ENCODE measurements around the gene MCM6.

Gene MCM6

GRCh38 chr2:135862718-135863117, 13.5 kb downstream of the MCM6 start:
- DNase-seq (ENCODE audit: low spot score), result no peak

- DNase-seq (ENCODE audit: low spot score), result no peak
Measured at GRCh38 chr2:135853401-135853800, 22.8 kb downstream of the MCM6 start.

DNA sequence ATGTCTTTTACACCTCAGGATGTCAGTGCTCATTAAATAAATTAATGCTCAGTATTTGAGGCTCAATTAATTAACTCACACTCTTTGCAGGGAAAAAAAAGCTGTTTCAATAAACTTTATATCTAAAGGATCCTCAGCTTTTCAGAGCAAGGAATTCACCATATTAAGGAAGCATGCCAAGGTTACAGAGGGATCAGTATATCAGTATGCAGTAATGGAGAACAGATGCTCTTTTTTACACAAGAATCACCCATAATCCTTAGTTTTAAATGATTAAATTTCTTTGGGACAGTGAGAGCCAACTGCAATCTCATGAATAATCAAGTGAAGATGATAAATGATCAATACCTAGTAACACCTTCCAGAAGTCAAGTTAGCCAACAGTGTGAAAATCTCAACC, 24.4 kb downstream of the MCM6 start:
- no peak for DNase-seq (ENCODE audit: low spot score)

DNA sequence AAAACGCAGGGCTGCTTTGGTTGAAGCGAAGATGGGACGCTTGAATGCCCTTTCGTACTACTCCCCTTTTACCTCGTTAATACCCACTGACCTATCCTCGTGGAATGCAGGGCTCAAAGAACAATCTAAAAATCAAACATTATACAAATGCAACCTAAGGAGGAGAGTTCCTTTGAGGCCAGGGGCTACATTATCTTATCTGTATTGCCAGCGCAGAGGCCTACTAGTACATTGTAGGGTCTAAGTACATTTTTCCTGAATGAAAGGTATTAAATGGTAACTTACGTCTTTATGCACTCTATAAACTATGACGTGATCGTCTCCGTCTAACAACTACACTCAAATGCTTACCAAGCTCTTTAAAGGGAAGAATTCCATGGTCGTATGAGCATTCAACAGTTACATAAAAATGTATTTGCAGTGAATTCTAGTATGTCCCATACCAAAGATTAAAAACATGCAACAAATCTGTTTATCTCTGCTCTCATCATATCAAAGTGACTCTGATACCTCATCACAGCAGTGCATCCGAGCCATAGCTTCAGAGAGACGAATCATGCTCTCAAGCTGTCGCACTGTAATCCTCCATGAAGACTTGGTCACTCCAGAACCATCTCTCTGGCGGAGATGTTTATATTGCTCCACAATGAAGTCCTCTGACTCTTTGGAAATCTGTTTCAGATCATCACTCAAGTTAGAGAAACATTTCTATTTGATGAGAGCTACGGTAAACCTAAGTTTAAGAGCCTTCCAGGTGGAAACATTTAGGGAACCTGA, 25.2 kb downstream of the MCM6 start:
- DNase-seq (ENCODE audit: low spot score), result no peak

GRCh38 chr2:135849087-135849486, 27.2 kb downstream of the MCM6 start:
- no peak for DNase-seq (ENCODE audit: low spot score)

- no peak for DNase-seq (ENCODE audit: low spot score)
Measured at GRCh38 chr2:135845997-135846396, 30.2 kb downstream of the MCM6 start.

DNA sequence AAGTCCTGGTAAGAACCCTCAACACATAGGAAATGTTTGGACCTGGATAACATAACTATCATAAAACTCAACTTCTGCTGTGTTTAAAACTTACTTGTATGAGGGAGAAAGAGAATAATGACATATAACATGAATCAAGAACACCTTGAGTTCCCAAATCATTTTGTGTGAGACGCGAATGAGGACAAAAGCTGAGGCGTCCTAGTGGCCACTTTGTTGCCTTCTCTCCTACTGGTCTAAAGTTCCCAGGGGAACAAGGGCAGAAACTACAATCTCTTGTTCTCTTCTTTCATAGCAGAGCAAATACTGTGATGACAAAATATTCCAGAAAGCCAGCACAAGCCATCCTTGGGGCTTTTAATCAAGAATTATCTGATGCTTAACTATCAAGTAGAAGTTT, 31.0 kb downstream of the MCM6 start:
- DNase-seq (ENCODE audit: low spot score), result no peak

GRCh38 chr2:135844301-135844895, 31.8 kb downstream of the MCM6 start:
- no peak for DNase-seq (ENCODE audit: low spot score)

DNA sequence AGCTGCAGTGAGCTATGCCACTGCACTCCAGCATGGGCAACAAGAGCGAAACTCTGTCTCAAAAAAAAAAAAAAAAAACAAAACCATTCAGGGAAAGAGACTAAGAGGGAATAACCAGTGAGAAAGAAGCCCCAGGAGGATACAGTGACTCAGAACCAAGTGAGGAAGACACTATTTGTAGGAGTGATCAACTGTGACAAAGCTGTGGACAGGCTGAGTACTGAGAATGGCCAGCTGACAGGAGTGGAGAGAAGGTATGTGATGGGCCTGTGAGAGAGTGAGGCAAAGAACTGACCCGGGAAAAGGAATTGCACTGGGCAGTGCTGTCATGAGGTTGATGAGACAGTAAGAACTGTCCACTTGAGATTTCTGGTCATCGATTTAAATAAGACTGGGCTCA, 32.6 kb downstream of the MCM6 start:
- no peak for DNase-seq (ENCODE audit: low spot score)

DNA sequence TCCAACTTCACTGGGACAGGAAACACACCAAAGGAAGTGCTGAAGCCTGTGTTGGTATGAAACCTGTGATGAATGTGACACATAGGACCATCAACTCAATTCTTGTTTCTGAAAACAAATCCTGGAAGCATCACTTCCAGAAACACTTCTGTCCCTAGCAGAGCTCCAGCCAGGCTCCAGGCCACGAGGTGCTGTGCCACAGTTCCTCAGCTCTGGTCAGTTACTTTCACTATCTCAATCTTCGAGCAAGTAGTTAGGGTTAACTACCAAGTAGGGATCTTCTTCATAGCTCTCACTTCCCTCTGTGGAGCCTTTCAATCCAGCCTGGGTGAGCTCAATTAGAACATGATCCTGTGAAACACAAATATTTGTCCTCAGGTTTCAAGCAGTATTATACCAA, 35.6 kb downstream of the MCM6 start:
- DNase-seq (ENCODE audit: low spot score), result no peak

DNA sequence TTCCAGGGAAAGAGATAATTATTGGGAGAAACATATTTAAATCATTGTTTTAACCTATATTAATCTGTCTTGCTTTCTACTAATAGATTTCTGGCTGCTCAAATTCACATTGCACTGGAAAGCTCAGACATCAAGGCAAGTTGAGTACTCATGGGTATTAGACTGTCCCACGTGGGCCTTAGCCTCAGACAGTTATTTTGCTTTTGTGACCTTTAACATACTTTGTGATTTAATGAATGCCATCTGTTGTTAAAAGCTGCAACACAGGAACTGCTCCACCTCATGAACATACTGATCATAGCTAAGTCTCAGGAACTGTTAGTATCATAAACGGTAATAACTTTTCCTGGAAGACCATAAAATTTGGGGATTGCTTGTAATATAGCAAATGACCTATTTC, 36.5 kb downstream of the MCM6 start:
- DNase-seq (ENCODE audit: low spot score), result peak; percentile 68

DNA sequence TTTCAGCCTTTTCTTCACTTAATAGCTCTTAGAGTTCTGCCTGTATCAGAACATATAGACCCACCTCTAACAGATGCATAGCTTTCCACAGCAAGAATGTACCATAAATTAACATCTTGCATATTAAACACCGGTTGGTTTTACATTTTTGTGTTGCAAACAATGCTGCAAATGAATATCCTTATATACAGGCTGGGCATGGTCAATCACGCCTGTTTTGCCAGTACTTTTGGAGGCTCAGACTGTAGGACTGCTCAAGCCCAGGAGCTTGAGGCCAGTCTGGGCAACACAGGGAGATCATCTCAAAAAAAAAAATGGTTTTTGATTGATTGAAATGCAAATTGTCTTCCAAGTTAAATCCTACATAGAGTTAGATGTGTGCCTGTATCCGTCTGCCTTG, 37.7 kb downstream of the MCM6 start:
- no peak for DNase-seq (ENCODE audit: low spot score)

GRCh38 chr2:135836596-135837270, 39.5 kb downstream of the MCM6 start, which contains the start of gene LCT:
Gene LCT (minus strand): TSS chr2:135837184. CDS start chr2:135837169, 15 bp downstream.
- DNase-seq (ENCODE audit: low spot score), result no peak

DNA sequence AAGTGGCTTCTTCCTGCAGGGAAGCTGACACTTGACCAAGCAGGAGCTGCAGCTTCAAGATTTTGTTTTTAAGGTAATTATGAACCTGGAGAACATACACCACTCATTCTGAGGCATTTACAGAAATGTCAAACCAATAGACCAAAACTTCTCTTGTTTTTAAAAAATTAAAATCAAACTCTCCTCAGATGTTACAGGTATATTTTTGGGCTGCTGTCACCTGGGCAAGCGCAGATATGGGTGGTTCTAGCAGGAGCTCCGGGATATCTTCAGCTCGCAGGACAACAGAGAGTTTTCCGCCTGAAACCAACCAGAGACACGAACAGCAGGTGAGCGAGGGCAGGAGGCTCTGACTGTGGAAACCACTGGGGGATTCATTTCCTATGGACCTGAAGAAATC, 43.4 kb downstream of the MCM6 start:
- DNase-seq (ENCODE audit: low spot score), result no peak

GRCh38 chr2:135831180-135831812, 44.9 kb downstream of the MCM6 start:
- DNase-seq (ENCODE audit: low spot score), result no peak

GRCh38 chr2:135829378-135830135, 46.7 kb downstream of the MCM6 start:
- DNase-seq (ENCODE audit: low spot score), result no peak

DNA sequence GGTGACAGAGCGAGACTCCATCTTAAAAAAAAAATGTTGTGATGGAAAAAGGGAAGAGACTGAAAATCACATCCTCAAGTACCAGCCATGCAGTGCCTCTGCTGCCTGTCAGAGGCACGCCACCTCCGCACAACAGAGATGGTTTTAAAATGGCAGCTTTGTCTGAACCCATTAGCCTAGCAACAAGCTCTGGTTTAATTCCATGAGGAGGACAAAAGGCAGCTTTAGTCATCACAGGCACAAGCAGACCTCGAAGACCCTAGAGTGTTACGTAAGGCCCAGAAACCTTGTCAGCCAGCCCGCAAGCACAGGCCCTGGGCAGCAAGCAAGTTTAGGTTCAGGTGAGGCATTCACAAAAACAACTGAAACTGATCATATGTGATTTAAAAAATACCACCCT, 49.7 kb downstream of the MCM6 start:
- no peak for DNase-seq (ENCODE audit: low spot score)

DNA sequence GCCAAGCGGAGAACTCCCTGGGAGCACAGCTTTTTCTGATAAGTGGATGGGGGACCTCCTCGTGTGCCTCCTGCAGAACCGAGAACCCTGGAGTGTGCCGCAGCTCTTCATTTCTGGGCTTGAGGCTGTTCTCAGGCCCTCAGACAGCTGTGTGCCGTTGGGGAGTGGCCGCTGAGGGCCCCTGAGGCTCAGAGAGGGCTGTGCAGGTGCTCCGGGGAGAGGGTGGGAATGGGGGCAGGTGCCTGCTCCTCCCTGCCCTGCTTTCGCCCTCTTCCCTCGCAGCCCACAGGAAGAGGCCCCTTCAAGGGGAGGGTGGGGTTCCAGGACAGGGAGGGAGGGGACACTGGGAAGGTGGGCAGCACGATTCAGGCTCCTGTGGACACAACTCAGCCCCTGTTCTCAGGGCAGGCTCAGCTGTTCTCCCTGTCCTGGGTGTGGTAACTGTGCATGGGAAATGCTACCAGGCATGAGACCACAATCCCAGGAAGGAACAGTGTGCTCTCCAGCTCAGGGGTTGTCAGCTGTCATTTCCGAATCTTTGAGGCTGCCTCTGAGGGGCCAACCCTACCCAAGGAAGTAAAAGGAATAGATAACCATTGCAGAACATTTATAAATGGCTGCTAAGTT, 50.6 kb downstream of the MCM6 start:
- DNase-seq (ENCODE audit: low spot score), result no peak

GRCh38 chr2:135825131-135825530, 51.1 kb downstream of the MCM6 start:
- DNase-seq (ENCODE audit: low spot score), result no peak

- no peak for DNase-seq (ENCODE audit: low spot score)
Measured at GRCh38 chr2:135822855-135823254, 53.4 kb downstream of the MCM6 start.

- DNase-seq (ENCODE audit: low spot score), result no peak
Measured at GRCh38 chr2:135821190-135821589, 55.1 kb downstream of the MCM6 start.
